ENCODE results near the gene SETD3.

The SETD3 gene

DNA sequence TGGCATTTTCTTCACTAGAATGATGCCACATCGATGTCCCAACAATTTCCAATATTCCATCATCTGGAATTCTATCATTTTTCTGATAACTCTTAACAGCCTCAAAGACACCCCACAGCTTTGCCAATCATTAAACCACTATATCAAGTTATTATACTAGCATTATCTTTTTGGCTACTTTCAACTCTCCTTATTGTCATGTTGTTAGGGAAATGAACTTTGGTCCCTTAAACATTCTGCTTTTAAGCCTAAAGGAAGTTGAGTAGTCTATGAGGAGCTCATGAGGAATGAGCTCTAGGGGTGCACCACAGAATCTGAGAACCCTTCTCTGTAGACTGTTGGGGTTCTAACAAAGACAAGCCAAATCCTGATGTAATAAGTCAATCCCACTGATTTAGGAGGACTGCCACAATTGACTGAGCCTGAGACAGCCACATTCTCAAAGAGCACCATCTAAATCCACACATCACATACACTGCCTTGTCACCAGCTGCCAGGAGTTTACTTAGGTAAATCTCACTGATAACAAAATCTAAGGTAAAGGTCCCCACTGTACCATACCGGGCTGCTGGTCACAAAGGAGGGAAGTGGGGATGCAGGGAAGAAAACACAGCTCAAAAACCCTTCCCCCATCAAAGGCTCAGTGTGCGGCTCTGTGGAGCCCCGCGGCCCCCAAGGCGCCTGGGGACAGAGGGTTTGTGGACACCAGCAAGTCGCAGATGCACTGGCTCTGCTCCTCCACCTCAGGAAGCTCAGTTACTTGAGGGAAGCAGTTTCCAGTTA lies 58.2 kb downstream of the SETD3 start:
- TF ChIP-seq CEBPB (IDR thresholded peaks at IDR 0.05) (no peak), FOXM1 (IDR thresholded peaks at IDR 0.05; ENCODE audit: borderline replicate concordance, low read depth) (no peak), EP300 (IDR thresholded peaks at IDR 0.05; ENCODE audit: borderline replicate concordance) (no peak)
- TF ChIP-seq, protein P1, sequence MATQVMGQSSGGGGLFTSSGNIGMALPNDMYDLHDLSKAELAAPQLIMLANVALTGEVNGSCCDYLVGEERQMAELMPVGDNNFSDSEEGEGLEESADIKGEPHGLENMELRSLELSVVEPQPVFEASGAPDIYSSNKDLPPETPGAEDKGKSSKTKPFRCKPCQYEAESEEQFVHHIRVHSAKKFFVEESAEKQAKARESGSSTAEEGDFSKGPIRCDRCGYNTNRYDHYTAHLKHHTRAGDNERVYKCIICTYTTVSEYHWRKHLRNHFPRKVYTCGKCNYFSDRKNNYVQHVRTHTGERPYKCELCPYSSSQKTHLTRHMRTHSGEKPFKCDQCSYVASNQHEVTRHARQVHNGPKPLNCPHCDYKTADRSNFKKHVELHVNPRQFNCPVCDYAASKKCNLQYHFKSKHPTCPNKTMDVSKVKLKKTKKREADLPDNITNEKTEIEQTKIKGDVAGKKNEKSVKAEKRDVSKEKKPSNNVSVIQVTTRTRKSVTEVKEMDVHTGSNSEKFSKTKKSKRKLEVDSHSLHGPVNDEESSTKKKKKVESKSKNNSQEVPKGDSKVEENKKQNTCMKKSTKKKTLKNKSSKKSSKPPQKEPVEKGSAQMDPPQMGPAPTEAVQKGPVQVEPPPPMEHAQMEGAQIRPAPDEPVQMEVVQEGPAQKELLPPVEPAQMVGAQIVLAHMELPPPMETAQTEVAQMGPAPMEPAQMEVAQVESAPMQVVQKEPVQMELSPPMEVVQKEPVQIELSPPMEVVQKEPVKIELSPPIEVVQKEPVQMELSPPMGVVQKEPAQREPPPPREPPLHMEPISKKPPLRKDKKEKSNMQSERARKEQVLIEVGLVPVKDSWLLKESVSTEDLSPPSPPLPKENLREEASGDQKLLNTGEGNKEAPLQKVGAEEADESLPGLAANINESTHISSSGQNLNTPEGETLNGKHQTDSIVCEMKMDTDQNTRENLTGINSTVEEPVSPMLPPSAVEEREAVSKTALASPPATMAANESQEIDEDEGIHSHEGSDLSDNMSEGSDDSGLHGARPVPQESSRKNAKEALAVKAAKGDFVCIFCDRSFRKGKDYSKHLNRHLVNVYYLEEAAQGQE (IDR thresholded peaks at IDR 0.05; ENCODE audit: low read depth) = no peak

DNA sequence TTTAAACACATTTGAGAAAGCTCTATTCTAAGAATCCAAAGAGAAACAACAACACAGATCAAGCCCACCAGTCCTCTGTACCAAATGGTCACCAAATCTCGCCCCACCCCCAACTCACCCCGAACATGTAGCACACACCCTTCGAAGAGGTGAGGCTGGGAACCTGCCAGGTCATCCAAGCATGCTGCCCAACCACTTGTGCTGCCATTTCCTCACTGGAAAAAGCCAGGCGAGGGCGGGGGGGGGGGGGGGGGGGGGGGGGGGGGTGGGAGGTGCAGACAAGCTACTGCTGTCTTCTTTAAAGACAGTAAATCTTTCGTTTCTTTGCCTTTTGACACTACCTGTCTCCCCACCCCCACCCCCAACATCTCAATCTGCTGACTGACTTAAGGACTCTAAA lies 59.9 kb downstream of the SETD3 start:
- TF ChIP-seq, protein P1 (IDR thresholded peaks at IDR 0.05; ENCODE audit: low read depth) = no peak
- TF ChIP-seq, protein P2, sequence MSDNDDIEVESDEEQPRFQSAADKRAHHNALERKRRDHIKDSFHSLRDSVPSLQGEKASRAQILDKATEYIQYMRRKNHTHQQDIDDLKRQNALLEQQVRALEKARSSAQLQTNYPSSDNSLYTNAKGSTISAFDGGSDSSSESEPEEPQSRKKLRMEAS (IDR thresholded peaks at IDR 0.05) = peak; percentile 45; the same call in 1 of the 2 replicates
- TF ChIP-seq RAD21 (IDR thresholded peaks at IDR 0.05; ENCODE audit: low read depth) (no peak), NFIC (IDR thresholded peaks at IDR 0.05) (peak; percentile 34; the same call in 1 of the 2 replicates), TCF12 (IDR thresholded peaks at IDR 0.05; ENCODE audit: low read depth) (no peak)

DNA sequence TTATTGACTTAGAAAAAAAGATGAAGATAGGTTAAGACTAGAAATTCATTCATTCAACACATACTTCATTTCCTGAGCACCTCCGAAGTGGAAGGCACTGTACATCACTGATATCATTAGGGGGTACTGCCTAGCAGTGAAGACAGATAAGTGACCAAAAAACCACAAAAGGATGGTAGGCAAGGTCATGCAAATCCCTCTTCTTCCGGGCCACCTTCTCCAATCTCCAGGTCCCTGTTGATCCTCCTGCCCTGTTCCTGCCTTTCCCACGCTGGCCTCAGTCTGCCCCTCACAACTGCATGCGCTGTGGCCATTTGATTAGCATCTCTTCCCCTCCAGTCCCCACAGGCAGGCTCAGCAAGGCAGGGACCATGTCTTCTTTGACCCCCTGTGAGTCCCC lies 60.8 kb downstream of the SETD3 start:
- TF ChIP-seq ZBTB7A (IDR thresholded peaks at IDR 0.05; ENCODE audit: low read depth) (no peak), TAF1 (IDR thresholded peaks at IDR 0.05; ENCODE audit: low read depth) (no peak), TEAD4 (IDR thresholded peaks at IDR 0.05) (no peak), EP300 (IDR thresholded peaks at IDR 0.05; ENCODE audit: borderline replicate concordance) (no peak), CEBPB (IDR thresholded peaks at IDR 0.05) (no peak), YY1 (IDR thresholded peaks at IDR 0.05; ENCODE audit: low read depth) (no peak), FOXM1 (IDR thresholded peaks at IDR 0.05; ENCODE audit: borderline replicate concordance, low read depth) (no peak), RAD21 (IDR thresholded peaks at IDR 0.05; ENCODE audit: low read depth) (no peak), TCF12 (IDR thresholded peaks at IDR 0.05; ENCODE audit: low read depth) (no peak), CREB1 (IDR thresholded peaks at IDR 0.05; ENCODE audit: low read depth) (no peak), NFIC (IDR thresholded peaks at IDR 0.05) (no peak), EGR1 (IDR thresholded peaks at IDR 0.05) (no peak)
- TF ChIP-seq, protein P1 (IDR thresholded peaks at IDR 0.05; ENCODE audit: low read depth) = no peak
- TF ChIP-seq, protein P2 (IDR thresholded peaks at IDR 0.05) = no peak
- TF ChIP-seq, protein P3, sequence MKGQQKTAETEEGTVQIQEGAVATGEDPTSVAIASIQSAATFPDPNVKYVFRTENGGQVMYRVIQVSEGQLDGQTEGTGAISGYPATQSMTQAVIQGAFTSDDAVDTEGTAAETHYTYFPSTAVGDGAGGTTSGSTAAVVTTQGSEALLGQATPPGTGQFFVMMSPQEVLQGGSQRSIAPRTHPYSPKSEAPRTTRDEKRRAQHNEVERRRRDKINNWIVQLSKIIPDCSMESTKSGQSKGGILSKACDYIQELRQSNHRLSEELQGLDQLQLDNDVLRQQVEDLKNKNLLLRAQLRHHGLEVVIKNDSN (IDR thresholded peaks at IDR 0.05) = no peak

DNA sequence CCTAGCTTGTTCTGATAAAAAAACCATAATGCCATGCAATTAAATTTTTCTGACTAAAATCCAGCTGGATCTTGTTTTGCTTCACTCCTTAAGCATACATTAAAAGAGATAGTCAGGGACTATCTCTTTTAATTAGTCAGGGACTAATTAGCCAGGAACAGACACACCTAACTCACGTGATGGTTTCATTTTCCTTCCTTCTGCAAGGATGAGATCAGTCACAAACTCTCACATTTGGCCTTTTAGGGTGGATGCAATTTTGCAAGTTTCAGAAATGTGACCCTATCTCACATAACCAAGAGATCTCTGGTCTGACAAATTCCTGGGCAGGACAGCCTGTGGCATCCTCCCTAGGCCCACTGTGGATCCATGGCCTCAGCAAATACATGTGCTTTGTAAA lies 62.4 kb downstream of the SETD3 start:
- TF ChIP-seq, protein P2 (IDR thresholded peaks at IDR 0.05) = no peak
- TF ChIP-seq RAD21 (IDR thresholded peaks at IDR 0.05; ENCODE audit: low read depth) = no peak
- no peak for TF ChIP-seq CEBPB (IDR thresholded peaks at IDR 0.05)
- no peak for TF ChIP-seq TEAD4 (IDR thresholded peaks at IDR 0.05)
- TF ChIP-seq, protein P3 (IDR thresholded peaks at IDR 0.05) = no peak
- no peak for TF ChIP-seq EGR1 (IDR thresholded peaks at IDR 0.05)
- TF ChIP-seq YY1 (IDR thresholded peaks at IDR 0.05; ENCODE audit: low read depth) = no peak
- no peak for TF ChIP-seq NFIC (IDR thresholded peaks at IDR 0.05)
- TF ChIP-seq ZBTB7A (IDR thresholded peaks at IDR 0.05; ENCODE audit: low read depth) = no peak
- TF ChIP-seq, protein P1 (IDR thresholded peaks at IDR 0.05; ENCODE audit: low read depth) = no peak
- no peak for TF ChIP-seq CREB1 (IDR thresholded peaks at IDR 0.05; ENCODE audit: low read depth)
- TF ChIP-seq FOXM1 (IDR thresholded peaks at IDR 0.05; ENCODE audit: borderline replicate concordance, low read depth) = no peak
- no peak for TF ChIP-seq EP300 (IDR thresholded peaks at IDR 0.05; ENCODE audit: borderline replicate concordance)
- no peak for TF ChIP-seq TCF12 (IDR thresholded peaks at IDR 0.05; ENCODE audit: low read depth)
- no peak for TF ChIP-seq TAF1 (IDR thresholded peaks at IDR 0.05; ENCODE audit: low read depth)

Measured in Ishikawa (cell line).